NCI-H748 (cell line): Measurements from ENCODE around the gene RASA3.

Experiments used
- DNase-seq: peaks from one replicate; lab custom pipeline; 2025; ENCODE audit not compliant: unreplicated experiment; lab: John Stamatoyannopoulos, UW

The RASA3 gene

DNA sequence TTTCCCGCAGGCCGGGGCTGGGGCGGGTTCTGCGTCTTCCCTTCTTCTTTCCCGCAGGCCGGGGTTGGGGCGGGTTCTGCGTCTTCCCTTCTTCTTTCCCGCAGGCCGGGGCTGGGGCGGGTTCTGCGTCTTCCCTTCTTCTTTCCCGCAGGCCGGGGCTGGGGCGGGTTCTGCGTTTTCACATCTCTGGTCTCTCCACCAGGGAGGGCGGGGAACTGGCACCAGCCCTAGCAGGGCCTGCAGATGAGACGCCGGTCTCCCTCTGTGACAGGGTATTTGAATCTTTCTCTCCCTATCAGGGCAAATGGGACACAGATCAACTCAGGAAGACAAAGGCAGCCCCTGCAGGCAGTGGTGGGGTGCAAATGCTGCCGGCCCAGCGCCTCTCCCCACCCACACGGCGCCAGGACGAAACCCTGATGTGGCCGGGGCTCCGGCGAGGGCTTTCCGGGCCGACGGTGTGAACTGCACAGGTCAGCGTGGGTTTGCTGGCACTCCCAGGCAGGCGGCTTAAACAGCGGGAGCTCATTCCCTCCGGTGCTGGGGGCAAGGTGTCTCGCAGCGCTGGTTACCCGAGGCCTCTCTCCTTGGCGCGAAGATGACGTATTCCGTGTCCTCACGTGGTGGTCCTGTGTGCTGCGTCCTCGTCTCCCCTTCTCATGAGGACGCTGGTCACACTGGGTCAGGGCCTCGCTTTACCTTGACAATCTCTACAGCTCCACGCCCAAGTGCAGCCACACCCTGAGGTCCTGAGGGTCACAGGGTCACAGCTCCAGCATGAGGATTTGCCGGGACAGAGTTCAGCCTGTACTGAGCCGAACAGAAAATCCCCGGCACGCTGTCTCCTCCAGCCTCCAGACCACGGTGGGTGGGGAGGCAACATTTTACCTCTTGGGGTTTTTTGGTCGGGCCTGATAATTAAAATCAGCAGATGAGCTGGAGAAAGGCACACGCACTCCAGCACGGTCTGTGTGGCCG is 157.8 kb downstream of the RASA3 start:
- DNase-seq = no peak

- DNase-seq = no peak
Observed at GRCh38 chr13:113973218-113974164, 158.9 kb downstream of the RASA3 start, which contains the start of gene C13orf46. Gene C13orf46 (minus strand): TSS chr13:113974076. CDS start chr13:113973997, 79 bp downstream.

DNA sequence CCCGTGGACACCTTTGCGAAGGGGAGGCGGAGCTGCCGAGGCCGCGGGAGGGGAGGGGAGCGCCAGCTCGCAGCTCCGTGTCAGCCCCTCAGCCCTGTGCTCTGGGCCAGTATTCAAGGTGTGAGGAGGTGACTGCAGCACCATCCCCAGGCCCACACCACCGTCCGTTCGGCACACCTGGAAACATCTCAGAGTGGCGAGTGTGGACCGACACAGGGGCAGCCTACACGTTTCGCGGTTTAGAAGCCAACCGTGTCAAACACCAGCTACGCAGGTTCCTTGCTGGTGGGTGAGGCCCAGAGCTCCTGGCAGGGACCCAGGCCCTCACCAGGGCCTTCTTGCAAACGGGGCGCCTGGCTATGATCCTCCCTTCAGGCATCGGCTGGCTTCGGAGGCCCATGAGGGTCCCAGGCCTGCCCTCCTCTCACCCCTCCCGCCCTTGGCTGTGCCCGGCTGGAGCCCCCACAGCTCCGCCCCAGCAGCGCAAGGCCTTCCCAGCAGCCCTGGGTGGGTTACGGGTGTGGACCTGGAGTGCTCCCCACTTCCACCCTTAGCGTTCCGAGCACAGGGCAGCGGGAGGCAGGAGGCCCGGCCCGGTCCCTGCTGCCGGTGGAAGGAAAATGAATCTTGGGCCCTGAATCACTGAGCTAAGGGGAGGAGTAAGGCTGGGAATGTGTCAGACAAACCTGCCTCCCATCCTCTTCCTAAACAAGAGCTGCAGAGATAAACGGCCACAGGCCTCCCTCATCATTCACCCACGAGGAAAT is 159.8 kb downstream of the RASA3 start:
- no peak for DNase-seq

DNA sequence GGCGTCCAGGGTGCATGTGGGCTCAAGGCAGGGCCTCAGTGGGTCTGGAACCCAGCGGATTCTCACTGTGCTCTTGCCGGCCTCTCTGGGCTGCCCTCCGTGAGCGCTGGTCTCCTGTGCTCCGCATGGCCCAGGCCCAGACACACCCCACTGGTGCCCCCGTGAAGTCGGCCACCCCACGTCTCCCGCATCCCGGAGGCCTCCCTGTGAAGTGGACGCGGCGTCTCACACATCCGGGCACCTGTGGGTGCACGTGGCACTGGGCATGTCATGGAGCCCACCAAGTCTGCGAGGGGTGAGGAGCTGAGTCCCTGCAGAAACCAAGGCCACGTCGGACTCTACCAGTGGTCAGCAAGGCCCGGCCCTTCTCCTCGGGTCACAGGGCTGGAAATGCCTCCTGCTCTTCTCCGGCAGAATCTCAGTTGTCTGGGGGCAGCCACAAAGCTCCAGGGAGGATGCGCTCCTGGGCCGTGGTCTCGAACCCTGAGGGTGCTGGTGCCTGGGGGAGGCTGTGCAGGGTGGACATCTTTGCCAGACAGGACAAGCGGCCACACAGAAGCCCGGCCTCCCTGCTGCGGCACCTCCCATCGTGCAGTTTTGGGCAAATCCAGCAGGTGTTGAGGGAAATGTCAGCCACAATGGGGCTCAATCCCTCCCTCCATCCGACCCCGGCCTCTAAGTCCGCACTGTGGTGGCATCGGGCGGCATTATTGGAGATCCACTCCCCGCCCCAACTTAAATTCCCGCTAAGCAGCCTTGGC is 160.8 kb downstream of the RASA3 start:
- no peak for DNase-seq

- no peak for DNase-seq
Observed at GRCh38 chr13:113970810-113971470, 161.5 kb downstream of the RASA3 start.

DNA sequence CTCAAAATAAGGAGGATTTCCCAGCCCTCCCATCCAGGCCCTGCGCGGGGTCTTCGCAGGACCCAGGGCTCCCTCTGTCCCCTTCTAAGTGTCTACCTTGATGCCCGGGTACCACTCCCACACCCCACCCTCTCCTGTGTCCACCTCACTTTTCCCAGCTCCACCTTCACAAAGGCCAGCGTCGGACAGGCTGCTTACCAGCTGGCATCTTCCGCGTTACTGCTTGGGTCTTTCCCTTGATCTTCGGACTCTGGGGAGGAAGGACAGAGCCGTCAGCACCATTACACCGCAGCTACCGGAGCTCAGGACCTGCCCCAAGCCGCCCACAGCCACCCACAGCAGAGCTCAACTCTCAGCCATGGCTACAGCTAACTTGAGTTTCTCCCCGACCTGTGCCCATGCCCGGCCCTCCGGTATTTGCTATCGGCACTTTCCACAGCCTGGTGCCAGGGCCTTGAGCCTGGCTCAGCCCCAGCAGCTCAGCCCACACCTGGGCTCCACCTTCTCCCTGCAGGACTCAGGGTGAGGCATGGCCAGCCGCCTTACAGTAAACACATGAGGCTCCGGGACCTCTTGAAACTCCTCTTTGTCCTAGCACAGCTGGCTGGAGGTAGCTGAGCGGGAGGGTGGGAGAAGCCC is 162.3 kb downstream of the RASA3 start:
- DNase-seq = no peak

DNA sequence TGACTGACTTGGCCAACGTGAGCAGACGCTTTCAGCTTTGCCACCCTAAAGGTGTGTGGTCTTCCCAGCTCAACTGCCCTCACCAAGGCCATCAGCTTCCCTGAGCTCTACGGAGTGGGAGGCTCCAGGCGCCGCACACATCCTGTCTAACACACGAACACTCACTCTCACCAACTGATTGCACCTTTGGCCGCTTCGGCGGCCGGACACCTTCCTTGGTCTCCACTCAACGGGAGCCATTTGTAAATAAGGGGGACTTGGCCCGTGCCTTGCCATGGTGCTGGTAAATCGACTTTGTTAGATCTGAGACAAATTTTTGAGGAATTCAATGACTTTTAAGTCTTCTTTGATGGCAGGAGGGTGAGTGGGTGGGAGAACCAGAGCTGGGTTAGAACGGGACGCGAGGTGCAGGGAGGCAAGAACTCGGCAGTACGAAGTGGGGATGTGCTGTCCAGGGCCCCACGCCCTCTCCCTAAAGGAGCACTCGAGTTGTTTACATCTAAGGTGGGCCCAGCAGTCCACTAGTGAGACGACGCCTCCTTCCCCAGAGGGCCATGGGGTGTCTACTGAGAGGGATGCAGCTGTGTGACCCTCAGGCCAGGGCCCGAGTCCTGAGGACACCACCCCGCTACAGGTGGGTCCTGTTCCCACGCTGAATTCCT is 163.0 kb downstream of the RASA3 start:
- DNase-seq = no peak

GRCh38 chr13:113968463-113969310 is 163.7 kb downstream of the RASA3 start:
- DNase-seq = no peak

DNA sequence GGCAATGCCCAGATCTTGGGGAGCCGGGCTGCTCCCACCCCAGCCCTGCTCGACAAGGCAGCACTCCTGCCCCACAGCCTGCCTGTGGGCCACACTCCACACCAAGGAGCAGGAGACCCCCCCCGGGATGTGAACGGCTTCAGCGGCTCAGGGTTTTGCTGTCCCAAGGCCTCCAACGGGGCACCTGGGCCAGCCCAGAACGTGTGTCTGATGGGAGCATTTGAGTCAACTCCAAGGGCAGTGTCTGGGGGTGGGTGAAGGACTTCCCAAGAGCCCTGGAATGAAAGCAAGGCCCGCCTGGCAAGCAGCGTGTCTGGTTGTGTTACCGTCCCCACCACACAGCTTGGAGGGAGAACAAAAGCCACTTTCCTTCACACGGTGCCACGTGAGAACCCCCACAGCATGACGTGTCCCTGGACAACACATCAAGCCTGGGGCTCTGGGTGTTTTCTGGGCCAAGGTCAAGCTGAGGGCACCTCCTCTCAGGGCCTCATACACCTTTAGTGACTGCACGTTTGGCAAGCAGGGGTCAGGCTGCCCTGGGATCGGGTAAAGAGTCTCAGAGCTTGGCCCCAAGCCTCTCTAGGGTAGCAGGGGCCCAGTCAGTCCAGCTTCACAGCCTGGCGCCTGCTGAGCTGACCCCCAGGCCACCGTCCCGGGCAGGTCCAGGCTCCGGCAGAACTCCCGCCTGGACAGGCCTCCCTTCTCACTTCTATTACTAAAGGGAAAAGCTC is 164.5 kb downstream of the RASA3 start:
- DNase-seq = no peak

DNA sequence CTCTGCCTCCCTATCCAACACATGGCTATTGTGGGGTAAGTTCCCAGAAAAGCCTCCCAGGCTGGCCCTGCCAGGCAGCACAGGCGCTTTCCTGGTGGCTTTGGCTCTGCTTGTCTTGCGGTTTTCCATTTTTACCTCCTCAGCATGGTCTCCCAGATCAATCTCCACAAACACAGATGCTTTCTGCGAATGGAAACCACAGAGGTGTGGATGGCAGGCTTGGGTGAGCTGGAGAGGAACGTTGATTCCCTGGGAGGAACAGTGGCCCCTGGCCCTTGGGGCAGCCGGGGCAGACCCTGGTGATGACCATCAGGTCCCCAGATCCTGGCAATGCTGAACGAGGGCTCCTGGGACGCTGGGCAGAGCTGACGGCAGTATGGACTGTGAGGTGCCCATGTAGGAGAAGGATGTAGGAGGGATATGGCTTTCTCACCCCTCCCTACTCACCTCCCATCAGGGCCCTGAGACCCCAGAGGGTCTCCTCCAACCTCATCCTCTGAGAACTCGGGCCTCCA is 165.2 kb downstream of the RASA3 start:
- DNase-seq = no peak

DNA sequence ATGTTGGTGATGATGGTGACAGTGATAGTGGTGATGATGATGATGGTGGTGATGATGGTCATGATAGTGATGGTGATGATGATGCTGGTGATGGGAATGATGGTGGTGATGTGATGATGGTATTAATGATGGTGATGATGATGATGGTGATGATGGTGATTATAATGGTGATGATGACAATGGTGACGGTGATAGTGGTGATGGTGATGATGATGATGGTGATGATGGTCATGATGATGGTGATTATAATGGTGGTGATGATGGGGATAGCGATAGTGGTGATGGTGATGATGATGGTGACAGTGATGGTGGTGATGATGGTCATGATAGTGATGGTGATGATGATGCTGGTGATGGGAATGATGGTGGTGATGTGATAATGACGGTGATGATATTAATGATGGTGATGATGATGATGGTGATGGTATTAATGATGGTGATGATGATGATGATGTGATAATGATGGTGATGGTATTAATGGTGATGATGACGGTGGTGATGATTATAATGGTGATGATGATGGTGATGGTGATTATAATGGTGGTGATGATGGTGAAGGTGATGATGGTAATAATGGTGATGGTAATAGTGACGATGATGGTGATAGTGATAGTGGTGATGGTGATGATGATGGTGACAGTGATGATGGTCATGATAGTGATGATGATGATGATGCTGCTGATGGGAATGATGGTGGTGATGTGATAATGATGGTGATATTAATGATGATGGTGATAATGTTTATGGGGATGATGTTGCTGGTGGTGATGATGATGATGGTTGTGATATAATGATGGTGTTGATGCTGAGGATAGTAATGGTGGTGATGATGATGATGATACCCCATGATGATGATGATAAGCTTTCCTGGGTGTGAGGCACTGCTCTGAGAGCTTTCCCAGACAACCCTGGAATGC is 166.2 kb downstream of the RASA3 start:
- DNase-seq = no peak

GRCh38 chr13:113965383-113965874 is 167.0 kb downstream of the RASA3 start:
- DNase-seq = no peak

GRCh38 chr13:113964251-113964995 is 168.0 kb downstream of the RASA3 start:
- no peak for DNase-seq

DNA sequence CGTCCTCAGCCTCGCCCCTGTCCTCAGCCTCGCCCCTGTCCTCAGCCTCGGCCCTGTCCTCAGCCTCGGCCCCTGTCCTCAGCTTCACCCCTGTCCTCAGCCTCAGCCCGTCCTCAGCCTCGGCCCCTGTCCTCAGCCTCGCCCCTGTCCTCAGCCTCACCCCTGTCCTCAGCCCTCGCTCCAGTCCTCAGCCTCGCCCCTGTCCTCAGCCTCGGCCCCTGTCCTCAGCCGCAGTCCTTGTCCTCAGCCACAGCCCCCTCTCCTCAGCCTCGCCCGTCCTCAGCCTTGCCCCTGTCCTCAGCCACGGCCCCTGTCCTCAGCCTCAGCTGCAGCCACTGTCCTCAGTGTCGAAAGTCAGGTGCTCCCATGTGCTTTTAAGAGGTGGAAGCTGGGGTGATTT is 169.0 kb downstream of the RASA3 start:
- no peak for DNase-seq

GRCh38 chr13:113962975-113963374 is 169.4 kb downstream of the RASA3 start:
- DNase-seq = no peak
